DND-41 (cell line): ENCODE results near the gene MYOM1.

Source experiments
- CTCF ChIP-seq: IDR thresholded peaks from 2 replicates; pipeline ENCODE4 v1.5.1; 2012; ENCODE audit warnings: borderline replicate concordance, low read length, moderate library complexity, mild to moderate bottlenecking; ENCODE audit not compliant: poor library complexity, severe bottlenecking; ENCODE audit errors: extremely low read depth
- EZH2 ChIP-seq: IDR thresholded peaks from 3 replicates; pipeline ENCODE4 v1.6.1; 2012; ENCODE audit warnings: borderline replicate concordance, low read depth, mild to moderate bottlenecking, moderate library complexity, low read length, inconsistent platforms; ENCODE audit not compliant: severe bottlenecking

- TF ChIP-seq CTCF (no peak), EZH2 (no peak)
Observed at GRCh38 chr18:3225588-3225987, 5.8 kb upstream of the MYOM1 start.
